ENCODE measurements around the gene MRPL52.
"Not testable (repeated sequence)": the region's sequence is repeated elsewhere in the genome, so short reads cannot be mapped to it uniquely, and the experiment has no call there.

The MRPL52 gene

DNA sequence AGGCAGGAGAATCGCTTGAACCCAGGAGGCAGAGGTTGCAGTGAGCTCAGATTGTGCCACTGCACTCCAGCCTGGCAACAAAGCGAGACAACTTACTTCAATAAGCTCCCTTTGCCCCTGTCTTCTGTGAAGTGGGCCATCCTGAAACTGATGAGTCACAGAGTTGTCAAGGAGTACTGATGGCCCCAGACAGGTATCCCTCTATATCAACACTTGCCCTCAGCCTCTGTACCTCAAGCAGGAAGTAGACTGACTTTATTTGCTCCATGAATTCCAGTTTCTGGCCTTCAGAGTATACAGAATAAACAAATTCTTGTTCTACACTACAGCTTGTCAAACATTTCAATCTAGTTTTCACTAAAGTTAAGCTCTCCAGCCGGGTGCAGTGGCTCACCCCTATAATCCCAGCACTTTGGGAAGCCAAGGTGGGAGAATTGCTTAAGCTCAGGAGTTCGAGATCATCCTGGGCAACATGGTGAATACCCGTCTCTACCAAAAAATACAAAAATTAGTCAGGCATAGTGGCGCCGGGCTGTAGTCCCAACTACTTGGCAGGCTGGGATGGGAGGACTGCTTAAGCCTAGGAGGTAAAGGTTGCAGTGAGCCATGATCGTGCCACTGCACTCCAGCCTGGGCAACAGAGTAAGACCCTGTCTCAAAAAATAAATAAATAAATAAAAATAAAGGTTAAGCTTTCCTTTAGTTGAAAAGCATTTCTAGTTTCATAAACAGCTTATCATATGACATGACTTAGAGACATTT lies 25.5 kb downstream of the MRPL52 start:
- DNase-seq (ENCODE audit: low read depth), result no peak

DNA sequence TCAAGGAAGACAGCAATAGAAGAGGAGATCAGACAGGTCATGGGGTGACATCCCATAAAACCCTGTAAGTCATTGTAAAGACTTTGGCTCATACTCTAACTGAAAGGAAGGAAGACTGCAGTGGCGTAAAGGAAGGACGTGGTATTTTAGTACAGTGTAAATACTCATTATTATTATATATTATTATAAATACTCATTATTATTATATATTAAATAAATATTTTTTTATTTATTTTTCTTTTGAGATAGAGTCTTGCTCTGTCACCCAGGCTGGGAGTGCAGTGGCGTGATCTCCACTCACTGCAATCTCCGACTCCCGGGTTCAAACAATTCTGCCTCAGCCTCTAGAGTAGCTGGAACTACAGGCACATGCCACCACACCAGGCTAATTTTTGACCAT lies 26.7 kb downstream of the MRPL52 start:
- no peak for DNase-seq (ENCODE audit: low read depth)

DNA sequence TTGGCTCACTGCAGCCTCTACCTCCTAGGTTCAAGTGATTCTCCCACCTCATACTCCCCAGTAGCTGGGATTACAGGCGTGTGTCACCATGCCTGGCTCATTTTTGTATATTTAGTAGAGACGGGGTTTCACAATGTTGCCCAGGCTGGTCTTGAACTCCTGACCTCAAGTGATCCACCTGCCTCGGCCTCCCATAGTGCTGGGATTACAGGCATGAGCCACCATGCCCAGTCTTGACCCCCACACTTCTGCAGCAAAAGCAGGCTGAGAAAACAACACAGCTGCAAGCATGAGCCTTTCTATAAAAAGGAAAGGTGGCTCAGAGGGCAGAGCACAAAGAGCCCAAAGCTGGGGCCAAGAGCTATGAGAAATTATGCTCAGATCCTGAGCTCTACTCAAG lies 30.7 kb downstream of the MRPL52 start:
- DNase-seq (ENCODE audit: low read depth), result not testable (repeated sequence)

DNA sequence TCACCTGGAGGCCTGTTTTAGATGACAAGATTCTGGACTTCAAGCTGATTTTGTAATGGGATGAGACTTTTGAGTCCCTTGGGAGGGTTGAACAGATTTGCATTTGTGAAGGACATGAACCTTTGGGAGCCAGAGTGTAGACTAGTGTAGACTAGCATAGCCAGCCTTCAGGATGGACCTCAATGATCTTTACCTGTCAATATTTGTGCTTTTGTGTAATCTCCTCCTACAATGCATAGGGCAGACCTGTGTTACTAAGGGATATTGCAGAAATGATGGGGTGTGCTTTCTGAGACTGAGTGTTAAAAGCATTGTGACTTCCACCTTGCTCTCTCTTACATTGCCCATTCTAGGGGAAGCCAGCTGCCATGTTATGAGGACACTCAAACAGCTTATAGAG lies 32.0 kb downstream of the MRPL52 start:
- no peak for DNase-seq (ENCODE audit: low read depth)

DNA sequence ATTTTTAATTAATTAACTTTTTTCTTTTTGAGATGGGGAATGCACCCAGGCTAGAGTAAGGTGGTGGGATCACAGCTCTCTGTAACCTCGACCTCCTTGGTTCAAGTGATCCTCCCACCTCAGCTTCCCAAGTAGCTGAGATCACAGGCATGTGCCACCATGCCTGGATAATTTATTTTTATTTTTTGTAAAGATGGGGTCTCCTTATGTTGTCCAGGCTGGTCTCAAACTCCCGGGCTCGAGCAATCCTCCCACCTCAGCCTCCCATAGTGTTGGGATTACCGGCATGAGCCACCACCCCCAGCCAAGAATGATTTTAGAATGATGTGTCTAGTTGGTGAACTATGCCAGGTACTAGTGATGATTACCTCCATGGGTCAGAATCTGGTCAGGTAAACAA lies 35.3 kb downstream of the MRPL52 start:
- no peak for DNase-seq (ENCODE audit: low read depth)

DNA sequence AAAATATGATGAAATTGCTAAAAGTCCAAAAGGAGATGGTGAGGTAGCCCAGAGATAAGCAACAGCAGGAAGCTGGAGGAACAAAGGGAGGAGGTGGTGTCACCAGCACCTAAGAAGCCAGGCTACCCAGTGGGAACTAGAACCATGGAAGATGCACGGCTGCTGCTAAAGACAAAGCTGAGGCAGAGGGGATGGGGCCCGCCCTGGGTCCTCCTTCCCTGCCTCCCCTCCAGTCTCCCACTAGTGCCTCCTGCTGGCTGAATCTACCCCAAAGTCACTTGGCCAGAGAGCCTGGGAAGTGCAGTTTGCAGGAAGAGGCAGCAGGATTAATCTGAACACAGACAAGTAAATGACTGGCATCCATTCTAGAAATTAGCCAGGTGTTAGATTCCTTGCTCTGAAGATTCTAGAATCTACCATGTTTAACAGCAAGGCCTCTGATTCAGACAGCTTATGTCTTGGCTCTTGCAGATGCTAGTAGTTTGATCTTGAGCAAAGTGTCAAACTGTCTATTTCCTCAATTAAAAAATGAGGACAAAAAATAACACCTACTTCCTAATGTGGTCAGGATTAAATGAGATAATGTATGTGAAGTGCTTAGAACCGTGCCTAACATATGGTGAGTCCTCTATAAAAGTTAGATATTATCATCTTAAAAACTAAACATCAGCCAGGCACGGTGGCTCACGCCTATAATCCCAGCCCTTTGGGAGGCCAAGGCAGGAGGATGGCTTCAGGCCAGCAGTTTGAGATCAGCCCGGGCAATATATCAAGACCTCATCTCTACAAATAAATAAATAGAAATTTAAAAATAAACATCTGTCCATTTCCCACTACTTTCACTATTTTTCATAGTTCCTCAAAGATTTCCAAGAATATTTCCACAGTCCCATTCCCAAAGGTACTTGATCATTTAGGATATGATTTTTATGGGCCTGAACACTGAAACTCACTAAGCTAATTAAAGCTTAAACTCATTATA lies 36.0 kb downstream of the MRPL52 start:
- DNase-seq (ENCODE audit: low read depth), result no peak

DNA sequence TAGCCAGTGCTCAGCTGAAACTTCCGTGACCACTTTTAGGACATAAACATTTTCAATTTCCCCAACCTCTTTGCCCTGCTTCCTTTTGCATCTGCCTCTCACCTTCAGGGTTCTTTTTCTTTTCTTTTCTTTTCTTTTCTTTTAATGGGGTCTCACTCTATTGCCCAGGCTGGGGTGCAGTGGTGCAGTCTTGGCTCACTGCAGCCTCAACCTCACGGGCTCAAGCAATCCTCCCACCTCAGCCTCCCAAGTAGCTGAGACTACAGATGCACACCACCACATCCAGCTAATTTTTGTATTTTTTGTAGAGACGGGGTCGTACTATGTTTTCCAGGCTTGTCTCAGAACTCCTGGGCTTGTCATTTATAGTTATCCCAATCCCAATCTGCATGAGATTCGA lies 37.2 kb downstream of the MRPL52 start:
- no peak for DNase-seq (ENCODE audit: low read depth)

DNA sequence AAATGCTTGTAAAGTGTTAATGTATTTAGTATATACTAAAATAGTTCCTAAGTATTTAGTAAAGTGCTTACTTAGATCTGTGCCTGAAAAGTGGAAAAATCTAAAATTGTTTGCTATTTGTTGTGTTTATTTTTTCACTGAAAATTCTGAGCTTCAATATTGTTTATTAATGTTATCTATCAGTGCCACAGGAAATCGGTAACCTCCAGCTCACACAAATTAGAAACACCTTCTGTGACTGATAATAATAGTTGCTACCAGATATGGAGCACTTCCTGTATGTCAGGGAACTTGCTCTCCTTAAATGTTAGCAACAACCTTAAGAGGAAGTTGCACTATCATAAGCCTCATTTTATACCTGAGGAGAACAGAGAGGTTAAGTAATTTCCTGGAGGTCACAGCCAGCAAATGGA lies 41.1 kb downstream of the MRPL52 start:
- no peak for DNase-seq (ENCODE audit: low read depth)

DNA sequence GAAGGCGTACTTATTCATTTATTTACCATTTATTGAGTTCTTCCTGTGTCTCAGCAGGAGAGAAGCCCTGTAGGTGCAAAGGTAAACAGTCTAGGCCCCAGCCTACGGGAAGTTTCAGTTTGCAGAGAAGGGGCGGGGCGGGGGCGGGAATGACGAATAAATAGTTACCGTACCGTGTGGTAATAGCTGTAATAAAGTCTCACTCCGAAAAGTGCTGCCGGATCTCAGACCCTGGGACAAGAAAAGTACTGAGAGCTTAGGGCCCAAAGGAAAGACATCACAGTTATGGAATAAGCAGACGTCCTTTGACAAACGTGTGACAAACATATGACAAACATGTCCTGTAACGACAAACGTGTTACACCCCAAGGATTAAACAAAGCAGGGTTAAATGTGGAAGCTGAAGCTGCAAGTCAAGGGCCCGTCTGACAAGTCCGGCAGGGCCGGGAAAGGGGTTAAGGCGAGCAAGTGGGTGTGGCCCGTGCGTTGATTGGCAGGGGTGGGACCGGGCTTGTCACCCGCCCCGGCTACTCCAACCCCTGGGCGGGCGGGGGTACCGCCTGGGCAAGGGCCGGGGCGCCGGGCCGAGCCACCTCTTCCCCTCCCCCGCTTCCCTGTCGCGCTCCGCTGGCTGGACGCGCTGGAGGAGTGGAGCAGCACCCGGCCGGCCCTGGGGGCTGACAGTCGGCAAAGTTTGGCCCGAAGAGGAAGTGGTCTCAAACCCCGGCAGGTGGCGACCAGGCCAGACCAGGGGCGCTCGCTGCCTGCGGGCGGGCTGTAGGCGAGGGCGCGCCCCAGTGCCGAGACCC lies 41.7 kb downstream of the MRPL52 start, which contains the start of gene LRP10:
LRP10 (plus strand) TSS at position 517 of the 809 bp plus-strand sequence. CDS start 564 bp downstream, outside the sequence.
- DNase-seq (ENCODE audit: low read depth), result peak; percentile 44

DNA sequence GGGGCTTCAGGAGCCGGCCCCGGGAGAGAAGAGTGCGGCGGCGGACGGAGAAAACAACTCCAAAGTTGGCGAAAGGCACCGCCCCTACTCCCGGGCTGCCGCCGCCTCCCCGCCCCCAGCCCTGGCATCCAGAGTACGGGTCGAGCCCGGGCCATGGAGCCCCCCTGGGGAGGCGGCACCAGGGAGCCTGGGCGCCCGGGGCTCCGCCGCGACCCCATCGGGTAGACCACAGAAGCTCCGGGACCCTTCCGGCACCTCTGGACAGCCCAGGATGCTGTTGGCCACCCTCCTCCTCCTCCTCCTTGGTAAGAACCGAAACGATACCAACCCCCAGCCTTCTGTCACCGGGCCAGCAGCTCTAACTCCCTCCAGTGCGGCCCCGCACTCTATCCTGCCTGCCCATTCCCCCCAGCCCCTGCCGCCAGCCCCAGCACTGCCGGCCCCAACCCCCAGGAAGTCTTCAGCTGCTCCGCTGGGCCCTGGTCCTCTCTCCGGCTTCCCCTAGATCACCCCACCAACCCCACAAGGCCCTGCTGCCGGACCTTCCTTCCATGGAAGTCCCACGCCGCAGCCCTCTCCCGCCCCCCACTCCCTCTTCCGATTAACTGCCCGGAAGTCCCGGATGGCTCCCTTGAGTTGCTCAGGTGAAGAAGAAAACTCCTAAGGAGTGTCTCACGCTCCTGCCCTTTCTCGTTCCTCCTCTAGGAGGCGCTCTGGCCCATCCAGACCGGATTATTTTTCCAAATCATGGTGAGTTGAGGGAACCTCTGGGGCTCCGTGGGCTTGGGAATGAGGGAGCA lies 42.5 kb downstream of the MRPL52 start:
- peak; percentile 54 for DNase-seq (ENCODE audit: low read depth)

DNA sequence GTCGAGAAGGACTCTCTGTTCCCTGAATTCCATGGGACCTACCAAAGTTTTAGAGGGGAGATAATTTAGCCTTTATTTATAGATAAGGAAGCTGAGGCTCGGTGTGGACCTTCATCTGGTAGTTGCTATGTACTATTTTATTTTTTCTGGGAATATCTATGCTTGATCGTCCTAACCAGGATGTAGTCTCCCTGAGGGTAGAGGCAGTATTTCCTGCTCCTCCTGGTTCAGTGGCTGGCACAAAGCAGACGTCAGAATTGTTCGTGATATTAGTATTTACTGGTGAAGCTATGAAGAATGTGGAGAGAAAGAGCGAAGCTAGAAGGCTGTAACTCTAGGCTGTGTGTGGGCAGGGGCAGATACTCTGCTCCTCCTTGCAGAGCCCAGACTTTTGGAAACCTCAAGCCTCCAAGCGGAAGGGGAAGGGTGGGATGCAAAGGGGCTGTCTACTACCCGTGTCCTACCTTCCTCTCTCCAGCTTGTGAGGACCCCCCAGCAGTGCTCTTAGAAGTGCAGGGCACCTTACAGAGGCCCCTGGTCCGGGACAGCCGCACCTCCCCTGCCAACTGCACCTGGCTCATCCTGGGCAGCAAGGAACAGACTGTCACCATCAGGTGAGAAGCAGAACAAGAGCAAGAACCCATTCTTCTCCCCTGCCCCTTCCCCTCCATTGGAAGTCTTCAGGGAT lies 43.3 kb downstream of the MRPL52 start:
- no peak for DNase-seq (ENCODE audit: low read depth)

DNA sequence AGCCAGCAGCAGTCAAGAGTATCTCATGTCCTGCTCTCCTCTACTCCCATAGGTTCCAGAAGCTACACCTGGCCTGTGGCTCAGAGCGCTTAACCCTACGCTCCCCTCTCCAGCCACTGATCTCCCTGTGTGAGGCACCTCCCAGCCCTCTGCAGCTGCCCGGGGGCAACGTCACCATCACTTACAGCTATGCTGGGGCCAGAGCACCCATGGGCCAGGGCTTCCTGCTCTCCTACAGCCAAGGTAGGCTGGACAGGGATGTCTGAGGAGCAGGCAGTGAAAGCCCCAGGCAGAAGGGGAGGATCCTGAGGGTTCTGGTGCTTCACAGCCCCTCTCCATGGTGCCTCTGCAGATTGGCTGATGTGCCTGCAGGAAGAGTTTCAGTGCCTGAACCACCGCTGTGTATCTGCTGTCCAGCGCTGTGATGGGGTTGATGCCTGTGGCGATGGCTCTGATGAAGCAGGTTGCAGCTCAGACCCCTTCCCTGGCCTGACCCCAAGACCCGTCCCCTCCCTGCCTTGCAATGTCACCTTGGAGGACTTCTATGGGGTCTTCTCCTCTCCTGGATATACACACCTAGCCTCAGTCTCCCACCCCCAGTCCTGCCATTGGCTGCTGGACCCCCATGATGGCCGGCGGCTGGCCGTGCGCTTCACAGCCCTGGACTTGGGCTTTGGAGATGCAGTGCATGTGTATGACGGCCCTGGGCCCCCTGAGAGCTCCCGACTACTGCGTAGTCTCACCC lies 45.5 kb downstream of the MRPL52 start:
- DNase-seq (ENCODE audit: low read depth), result no peak

DNA sequence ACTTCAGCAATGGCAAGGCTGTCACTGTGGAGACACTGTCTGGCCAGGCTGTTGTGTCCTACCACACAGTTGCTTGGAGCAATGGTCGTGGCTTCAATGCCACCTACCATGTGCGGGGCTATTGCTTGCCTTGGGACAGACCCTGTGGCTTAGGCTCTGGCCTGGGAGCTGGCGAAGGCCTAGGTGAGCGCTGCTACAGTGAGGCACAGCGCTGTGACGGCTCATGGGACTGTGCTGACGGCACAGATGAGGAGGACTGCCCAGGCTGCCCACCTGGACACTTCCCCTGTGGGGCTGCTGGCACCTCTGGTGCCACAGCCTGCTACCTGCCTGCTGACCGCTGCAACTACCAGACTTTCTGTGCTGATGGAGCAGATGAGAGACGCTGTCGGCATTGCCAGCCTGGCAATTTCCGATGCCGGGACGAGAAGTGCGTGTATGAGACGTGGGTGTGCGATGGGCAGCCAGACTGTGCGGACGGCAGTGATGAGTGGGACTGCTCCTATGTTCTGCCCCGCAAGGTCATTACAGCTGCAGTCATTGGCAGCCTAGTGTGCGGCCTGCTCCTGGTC lies 46.1 kb downstream of the MRPL52 start:
- DNase-seq (ENCODE audit: low read depth), result no peak

DNA sequence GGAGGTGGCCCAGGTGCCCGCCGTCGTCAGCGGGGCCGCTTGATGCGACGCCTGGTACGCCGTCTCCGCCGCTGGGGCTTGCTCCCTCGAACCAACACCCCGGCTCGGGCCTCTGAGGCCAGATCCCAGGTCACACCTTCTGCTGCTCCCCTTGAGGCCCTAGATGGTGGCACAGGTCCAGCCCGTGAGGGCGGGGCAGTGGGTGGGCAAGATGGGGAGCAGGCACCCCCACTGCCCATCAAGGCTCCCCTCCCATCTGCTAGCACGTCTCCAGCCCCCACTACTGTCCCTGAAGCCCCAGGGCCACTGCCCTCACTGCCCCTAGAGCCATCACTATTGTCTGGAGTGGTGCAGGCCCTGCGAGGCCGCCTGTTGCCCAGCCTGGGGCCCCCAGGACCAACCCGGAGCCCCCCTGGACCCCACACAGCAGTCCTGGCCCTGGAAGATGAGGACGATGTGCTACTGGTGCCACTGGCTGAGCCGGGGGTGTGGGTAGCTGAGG lies 47.4 kb downstream of the MRPL52 start:
- DNase-seq (ENCODE audit: low read depth), result no peak

DNA sequence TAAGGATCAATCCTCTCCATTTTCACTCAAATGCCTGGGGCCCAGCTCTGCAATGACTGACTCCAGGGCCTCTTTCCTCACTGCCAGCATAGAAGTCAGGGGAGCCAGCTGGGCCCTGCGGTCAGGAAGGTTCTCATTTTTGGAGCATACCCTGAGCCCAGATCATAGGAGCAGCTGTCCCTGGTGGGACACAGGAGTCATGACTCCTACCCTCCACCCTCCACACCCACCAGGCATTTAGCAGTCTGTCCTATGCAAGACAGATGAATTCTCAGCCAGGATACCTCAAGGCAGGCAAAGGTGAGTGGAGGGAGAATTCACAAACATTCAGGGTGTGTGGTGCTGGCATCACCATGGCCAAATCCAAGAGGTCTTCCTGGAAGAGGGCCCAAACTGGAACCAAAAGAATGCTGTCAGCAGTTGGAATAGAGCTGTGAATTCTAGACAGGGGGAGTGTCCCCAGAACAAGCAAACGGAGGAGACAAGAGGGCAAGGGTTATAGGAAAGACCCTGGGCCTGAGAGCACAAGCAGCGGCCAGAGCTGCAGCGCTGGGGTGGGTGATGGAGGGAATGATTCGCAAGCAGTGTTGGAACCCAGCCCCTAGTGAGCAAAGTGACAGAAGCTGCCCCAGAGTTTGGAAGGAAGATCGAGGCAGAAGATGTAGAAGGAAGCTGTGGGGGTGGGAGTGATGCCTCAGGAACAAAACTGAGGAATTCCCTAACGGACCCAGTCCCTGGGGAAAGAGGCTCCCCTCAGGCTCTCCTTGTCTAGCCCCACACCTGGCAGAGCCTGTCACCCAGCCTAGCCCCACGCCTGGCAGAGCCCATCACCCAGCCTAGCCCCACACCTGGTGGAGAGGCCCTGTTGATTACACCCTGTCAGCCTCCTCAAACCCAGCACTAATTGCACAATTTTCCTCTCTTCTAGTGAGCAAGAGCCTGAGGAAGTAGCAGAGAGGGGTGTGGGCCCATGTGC lies 48.9 kb downstream of the MRPL52 start:
- no peak for DNase-seq (ENCODE audit: low read depth)

DNA sequence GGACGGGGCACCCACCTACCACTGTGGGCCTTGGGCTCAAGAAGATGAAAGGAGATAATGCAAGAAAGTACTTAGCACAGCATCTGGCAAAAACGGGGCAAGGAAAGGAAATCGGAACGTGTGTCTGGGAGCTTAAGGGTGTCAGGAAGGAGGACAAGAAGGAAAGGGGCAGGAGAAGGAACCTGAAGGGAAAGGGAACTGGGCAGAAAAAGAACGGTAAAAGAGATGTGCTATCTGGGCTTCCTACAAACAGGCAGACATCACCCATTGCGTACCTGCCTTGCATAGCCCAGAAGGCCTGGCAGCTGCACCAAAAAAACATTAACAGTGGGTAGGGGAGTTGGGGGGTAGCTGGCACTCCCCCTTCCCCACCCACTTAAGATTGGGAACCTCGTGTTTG lies 52.4 kb downstream of the MRPL52 start:
- DNase-seq (ENCODE audit: low read depth), result no peak

DNA sequence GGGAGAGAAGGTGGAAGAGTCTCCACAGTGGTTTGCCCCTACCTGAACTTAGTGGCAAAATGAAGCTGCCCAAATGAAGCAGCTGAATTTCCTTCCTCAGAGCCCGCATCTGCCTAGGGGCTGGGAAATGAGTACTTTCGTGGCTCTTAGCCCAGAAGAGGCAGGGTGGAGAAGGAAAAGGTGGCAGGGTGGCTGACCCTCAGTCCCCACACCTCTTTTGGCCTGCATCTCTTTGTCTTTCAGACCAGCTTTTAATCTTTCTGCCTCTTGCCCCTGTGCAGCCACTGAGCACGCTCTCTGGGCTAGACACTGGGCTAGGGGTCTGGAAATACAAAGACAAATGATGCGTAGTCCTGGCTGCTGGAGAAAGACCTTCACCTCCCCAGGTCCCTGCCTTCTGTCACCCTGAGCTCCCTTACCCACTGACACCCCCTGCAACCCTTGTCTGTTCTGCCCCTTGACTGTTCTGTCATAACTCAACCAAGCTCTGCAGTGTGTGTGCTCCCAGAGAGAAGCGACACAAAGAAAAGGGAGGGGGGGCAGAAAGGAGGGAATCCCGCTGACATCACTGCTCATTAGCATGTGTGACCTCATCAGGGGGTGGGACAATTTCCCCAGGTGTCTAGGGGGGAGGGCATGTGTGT lies 53.0 kb downstream of the MRPL52 start:
- no peak for DNase-seq (ENCODE audit: low read depth)
